ENCODE measurements around the gene CALML5.

CALML5 gene

GRCh38 chr10:5499493-5500140 is at the start of gene CALML5:
Gene CALML5, minus strand, starts transcription at chr10:5499570. Its CDS starts 132 bp downstream, at chr10:5499438.
- no peak for DNase-seq

- DNase-seq = peak; percentile 43 to 56
These were observed 48.7 kb upstream of the CALML5 start for GRCh38 chr10:5547931-5548660.

- DNase-seq = no peak
These were observed 48.2 kb upstream of the CALML5 start for GRCh38 chr10:5547681-5547930.

- DNase-seq = peak in 1 of 2 experiments; percentile 25
These were observed 47.7 kb upstream of the CALML5 start for GRCh38 chr10:5546891-5547680.

GRCh38 chr10:5545778-5546710 is 46.7 kb upstream of the CALML5 start:
- no peak for DNase-seq

GRCh38 chr10:5545426-5545777 is 46.0 kb upstream of the CALML5 start:
- no peak for DNase-seq

- no peak for DNase-seq
These were observed 45.6 kb upstream of the CALML5 start for GRCh38 chr10:5545011-5545410.

GRCh38 chr10:5544216-5544805 is 44.9 kb upstream of the CALML5 start:
- no peak for DNase-seq

GRCh38 chr10:5543623-5544022 is 44.3 kb upstream of the CALML5 start:
- DNase-seq = no peak

- no peak for DNase-seq
These were observed 42.7 kb upstream of the CALML5 start for GRCh38 chr10:5542100-5542499.

- DNase-seq = no peak
These were observed 41.5 kb upstream of the CALML5 start for GRCh38 chr10:5540891-5541290.

GRCh38 chr10:5540080-5540479 is 40.7 kb upstream of the CALML5 start:
- no peak for DNase-seq

GRCh38 chr10:5538892-5539651 is 39.7 kb upstream of the CALML5 start:
- DNase-seq = no peak

GRCh38 chr10:5538446-5538845 is 39.1 kb upstream of the CALML5 start:
- no peak for DNase-seq

- DNase-seq = no peak
These were observed 38.3 kb upstream of the CALML5 start for GRCh38 chr10:5537684-5538083.

- DNase-seq = no peak
These were observed 37.2 kb upstream of the CALML5 start for GRCh38 chr10:5536486-5537081.

- no peak for DNase-seq
These were observed 35.8 kb upstream of the CALML5 start for GRCh38 chr10:5534880-5535856.

GRCh38 chr10:5534051-5534821 is 34.9 kb upstream of the CALML5 start:
- no peak for DNase-seq

- DNase-seq = no peak
These were observed 33.8 kb upstream of the CALML5 start for GRCh38 chr10:5533098-5533731.
